Prostate gland (tissue), 2 donors: ENCODE measurements around the gene NUBPL.

Experiments
- POLR2A ChIP-seq: fragments of 450-650 bp; IDR thresholded peaks from one replicate; pipeline ENCODE4 v1.6.1; 2016; ENCODE audit warnings: antibody characterized with exemption, mild to moderate bottlenecking
- TF ChIP-seq, protein P1 (sequence below), 4 experiments: fragments of 200-600 bp in 2 of 4; fragments of 450-650 bp in 2 of 4; sonication (generic) in 2 of 4; IDR thresholded peaks; 1 replicate in 3 of 4; 2 replicates in 1 of 4; pipeline ENCODE4 v1.5.1; 2016 to 2019; ENCODE audit warnings: antibody characterized with exemption in 4 of 4, mild to moderate bottlenecking in 2 of 4, moderate library complexity in 2 of 4

DNA sequence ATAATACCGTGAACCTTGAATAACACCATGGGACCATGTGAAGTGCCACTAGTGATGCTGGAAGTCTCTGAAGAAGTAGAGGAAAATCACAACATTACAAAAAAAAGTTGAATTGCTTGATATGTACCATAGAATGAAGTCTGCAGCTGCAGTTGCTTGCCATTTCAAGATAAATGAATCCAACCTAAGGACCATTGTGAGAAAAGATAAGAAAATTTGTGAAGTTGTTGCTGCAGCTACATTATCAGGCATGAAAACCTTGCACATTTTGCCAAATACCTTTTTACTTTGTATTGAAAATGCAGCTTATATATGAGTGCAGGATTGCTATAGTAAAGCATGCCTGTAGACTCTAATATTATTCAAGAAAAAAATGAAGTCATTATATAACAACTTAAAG lies 126.5 kb downstream of the NUBPL start:
- TF ChIP-seq POLR2A, result no peak
- TF ChIP-seq, protein P1, sequence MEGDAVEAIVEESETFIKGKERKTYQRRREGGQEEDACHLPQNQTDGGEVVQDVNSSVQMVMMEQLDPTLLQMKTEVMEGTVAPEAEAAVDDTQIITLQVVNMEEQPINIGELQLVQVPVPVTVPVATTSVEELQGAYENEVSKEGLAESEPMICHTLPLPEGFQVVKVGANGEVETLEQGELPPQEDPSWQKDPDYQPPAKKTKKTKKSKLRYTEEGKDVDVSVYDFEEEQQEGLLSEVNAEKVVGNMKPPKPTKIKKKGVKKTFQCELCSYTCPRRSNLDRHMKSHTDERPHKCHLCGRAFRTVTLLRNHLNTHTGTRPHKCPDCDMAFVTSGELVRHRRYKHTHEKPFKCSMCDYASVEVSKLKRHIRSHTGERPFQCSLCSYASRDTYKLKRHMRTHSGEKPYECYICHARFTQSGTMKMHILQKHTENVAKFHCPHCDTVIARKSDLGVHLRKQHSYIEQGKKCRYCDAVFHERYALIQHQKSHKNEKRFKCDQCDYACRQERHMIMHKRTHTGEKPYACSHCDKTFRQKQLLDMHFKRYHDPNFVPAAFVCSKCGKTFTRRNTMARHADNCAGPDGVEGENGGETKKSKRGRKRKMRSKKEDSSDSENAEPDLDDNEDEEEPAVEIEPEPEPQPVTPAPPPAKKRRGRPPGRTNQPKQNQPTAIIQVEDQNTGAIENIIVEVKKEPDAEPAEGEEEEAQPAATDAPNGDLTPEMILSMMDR (IDR thresholded peaks at IDR 0.05), result no peak
